GM18505 (cell line): ENCODE data around the gene LDLRAD2.
"Not testable (repeated sequence)": the region's sequence is repeated elsewhere in the genome, so short reads cannot be mapped to it uniquely, and the experiment has no call there.

Experiments
- ATAC-seq: cut with Tn5 transposase; IDR thresholded peaks from one replicate; pipeline ENCODE4 v1.9.1; 2021; ENCODE audit not compliant: unreplicated experiment
- POLR2A ChIP-seq: IDR thresholded peaks from 4 replicates; pipeline ENCODE4 v1.6.1; 2011; ENCODE audit warnings: borderline replicate concordance; ENCODE audit not compliant: insufficient read depth, insufficient read length; ENCODE audit errors: extremely low read depth

The LDLRAD2 gene, protein sequence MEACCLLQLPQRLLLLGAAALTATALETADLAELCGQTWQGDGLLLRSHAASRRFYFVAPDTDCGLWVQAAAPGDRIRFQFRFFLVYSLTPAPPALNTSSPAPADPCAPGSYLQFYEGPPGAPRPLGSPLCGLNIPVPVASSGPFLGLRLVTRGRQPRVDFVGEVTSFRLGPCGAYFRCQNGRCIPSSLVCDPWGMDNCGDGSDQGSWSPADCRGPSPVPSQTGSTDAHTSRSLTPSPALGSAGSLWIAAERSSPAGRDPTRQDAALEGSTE

DNA sequence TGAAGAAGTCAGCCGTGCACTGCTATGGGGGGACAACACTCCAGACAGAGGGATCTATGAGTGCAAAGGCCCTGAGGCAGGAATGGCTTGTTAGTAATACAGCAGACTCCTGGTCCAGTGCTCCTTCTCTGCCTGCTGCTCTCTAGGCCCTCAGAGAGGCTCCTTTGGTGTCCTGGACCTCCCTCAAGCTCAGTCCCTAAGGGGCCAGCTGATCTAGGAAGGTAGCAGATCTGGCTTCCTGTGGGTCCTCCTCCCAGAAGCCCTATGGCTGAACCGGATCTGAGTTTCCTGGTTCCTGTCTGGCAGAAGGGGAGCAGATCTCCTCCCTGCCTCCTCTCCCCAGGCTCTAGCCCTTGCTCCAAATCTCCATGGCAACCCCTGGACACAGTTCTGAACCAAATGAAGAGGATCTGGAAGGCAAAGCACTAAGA is at the start of gene LDLRAD2:
TSS of gene LDLRAD2 (plus strand) at position 391 of the 431 bp plus-strand sequence. CDS start 187 bp downstream, outside the sequence.
- TF ChIP-seq POLR2A = no peak
- ATAC-seq = no peak

DNA sequence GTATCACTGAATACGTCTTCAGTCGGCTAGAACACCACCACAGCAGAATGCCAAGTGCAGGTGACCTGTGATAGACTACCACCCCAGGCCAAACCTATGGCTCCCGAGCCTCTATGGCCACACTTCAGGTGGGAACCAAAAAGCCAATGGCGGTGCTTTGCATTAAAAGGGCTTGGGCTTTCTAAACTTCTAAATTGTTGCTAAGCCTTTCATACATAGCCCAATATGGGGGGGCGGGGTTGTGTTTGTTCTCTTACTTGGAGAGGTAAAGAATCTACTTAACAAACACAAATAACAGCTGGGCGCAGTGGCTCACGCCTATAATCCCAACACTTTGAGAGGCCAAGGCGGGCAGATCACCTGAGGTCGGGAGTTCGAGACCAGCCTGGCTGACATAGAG is 48.8 kb upstream of the LDLRAD2 start:
- ATAC-seq = no peak
- no peak for TF ChIP-seq POLR2A

DNA sequence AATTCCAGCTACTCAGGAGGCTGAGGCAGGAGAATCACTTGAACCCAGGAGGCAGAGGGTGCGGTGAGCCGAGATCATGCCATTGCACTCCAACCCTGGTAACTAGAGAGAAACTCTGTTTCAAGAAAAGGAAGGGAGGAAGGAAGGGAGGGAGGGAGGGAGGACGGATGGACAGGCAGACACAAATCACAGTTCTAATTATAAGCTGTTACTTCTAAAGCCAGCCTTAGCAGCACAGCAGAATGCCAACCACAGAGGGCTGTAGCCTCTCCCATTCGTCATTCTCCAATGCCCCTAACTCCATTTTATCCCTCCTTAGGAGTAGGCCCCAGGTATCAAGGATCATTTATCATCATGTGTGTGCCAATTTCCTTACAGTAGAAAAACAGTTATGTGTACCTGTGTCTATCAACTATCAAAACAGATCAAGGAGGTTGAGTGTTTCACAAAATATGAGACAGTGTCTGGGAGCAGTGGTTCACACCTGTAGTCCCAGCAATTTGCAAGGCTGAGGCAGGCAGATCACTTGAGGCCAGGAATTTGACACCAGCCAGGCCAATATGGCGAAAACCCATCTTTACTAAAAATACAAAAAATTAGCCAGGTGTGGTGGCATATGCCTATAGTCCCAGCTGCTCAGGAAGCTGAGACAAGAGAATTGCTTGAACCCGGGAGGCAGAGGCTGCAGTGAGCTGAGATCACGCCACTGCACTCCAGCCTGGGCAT is 48.2 kb upstream of the LDLRAD2 start:
- no peak for ATAC-seq
- no peak for TF ChIP-seq POLR2A

- no peak for TF ChIP-seq POLR2A
- ATAC-seq = no peak
Observed at GRCh38 chr1:21764615-21765423, 47.2 kb upstream of the LDLRAD2 start.

- no peak for TF ChIP-seq POLR2A
- no peak for ATAC-seq
Observed at GRCh38 chr1:21766210-21766609, 45.9 kb upstream of the LDLRAD2 start.

- ATAC-seq = not testable (repeated sequence)
Observed at GRCh38 chr1:21767106-21767505, 45.0 kb upstream of the LDLRAD2 start.

DNA sequence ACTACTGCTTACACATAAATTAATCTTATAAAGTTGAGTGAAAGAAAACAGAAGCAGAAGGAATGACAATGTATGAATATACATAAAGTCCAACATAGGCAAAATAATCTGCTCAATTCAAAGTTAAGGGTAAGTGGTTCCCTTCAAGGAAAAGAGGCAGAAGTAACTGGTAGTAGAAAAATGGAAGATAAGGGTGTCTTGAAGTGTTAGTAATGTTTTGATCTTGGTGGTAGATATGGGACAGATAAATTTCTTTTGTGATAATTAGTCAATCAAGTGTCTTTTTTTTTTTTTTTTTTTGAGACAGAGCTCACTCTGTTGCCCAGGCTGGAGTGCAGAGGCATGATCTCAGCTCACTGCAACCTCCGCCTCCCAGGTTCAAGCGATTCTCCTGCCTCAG is 41.9 kb upstream of the LDLRAD2 start:
- no peak for ATAC-seq
- no peak for TF ChIP-seq POLR2A

- ATAC-seq = not testable (repeated sequence)
Observed at GRCh38 chr1:21770602-21771001, 41.5 kb upstream of the LDLRAD2 start.

GRCh38 chr1:21771672-21772071 is 40.4 kb upstream of the LDLRAD2 start:
- not testable (repeated sequence) for ATAC-seq

DNA sequence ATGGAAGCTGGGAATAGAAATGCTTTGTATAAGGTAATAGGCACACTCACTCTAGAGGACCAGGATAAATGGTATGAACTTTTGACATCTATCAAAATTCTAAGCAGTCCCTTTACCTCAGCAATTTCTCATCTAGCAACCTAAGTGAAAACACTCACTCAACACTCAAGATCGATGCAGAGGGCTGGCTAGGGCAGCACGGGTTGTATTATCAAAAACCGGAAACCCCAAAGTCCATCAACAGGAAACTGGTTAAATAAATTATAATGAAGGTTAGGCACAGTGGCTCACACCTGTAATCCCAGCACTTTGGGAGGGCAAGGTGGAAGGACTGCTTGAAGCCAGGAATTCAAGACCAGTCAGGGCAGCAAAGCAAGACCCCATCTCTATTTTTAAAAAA is 38.5 kb upstream of the LDLRAD2 start:
- no peak for ATAC-seq
- TF ChIP-seq POLR2A = no peak

DNA sequence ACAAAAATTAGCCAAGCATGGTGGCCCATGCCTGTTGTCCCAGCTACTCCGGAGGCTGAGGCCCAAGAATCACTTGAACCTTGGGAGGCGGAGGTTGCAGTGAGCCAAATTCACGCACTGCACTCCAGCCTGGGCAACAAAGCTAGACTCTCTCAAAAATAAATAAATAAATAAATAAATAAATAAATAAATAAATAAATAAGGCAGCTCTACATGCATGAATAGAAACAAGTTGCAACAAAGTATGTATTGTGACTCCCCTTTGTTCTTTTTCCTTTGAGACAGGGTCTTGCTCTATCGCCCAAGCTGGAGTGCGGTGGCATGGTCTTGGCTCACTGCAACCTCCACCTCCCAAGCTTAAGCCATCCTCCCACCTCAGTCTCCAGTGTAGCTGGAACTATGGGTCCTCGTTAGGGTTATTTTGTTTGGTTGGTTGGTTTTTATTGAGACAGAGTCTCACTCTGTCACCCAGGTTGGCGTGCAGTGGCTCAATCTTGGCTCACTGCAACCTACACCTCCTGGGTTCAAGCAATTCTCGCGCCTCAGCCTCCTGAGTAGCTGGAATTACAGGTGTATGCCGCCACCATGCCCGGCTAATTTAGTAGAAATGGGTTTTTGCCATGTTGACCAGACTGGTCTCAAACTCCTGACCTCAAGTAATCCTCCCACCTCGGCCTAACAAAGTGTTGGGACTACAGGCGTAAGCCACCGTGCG is 37.1 kb upstream of the LDLRAD2 start:
- TF ChIP-seq POLR2A = no peak
- no peak for ATAC-seq

DNA sequence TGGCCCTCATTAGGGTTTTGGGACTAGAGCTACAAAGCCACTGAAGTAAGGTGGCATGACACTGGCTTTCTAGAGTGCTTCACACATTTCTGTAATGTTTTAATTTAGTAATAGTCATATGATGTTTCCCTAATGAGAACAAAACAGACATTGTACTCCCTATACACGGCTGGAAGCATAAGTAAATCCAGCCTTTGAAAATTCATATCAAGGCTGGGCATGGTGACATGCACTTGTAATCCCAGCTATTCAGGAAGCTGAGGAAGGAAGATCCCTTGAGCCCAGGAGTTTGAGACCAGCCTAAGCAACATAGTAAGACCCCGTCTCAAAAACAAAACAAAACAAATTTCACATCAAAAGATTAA is 36.5 kb upstream of the LDLRAD2 start:
- no peak for ATAC-seq
- no peak for TF ChIP-seq POLR2A

GRCh38 chr1:21775985-21776562 is 36.0 kb upstream of the LDLRAD2 start:
- TF ChIP-seq POLR2A = no peak
- ATAC-seq = no peak

DNA sequence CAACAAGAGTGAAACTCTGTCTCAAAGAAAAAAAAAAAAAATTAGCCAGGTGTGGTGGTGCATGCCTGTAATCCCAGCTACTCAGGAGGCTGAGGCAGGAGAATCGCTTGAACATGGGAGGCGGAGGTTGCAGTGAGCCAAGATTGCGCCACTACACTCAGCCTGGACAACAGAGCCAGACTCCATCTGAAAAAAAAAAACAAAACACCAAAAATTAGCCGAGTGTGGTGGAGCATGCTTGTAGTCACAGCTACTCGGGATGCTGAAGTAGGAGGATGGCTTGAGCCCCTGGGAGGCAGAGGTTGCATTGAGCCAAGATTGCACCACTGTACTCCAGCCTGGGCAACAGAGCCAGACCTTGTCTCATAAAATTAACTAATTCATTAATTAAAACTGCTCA is 35.1 kb upstream of the LDLRAD2 start:
- ATAC-seq = not testable (repeated sequence)

DNA sequence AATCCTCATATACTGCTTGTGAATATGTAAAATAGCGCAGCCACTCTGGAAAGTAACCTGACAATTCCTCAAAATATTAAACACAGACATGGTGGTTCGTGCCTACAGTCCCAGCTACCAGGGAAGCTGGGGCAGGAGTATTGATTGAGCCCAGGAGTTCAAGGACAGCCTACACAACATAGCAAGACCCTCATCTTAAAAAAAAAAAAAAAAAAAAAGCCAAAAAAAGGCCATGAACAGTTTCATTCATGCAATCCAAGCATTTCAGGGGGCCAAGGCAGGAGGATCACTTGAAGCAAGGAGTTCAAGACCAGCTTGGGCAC is 33.7 kb upstream of the LDLRAD2 start:
- no peak for ATAC-seq
- TF ChIP-seq POLR2A = no peak
